Uterus (tissue), 4 donors: Measurements from ENCODE around the gene SSC4D. TPM values are rescaled to one million over a fixed set of nuclear protein-coding genes. Genes with fewer than 3 reads are reported as not detected.
"Not testable (repeated sequence)": the region's sequence is repeated elsewhere in the genome, so short reads cannot be mapped to it uniquely, and the experiment has no call there.

Experiments used
- DNase-seq, 2 donors: peaks; one replicate each; pipeline ENCODE4 v3.0.0-alpha.2; 2019 to 2020
- H3K27ac ChIP-seq, 2 donors: fragments of 200-600 bp; sonication (generic); 1 replicate in 1 of 2; 2 replicates in 1 of 2; pipeline ENCODE4 v1.5.1; 2016 to 2018
- H3K27me3 ChIP-seq, 2 donors: fragments of 200-600 bp; sonication (generic); one replicate each; pipeline ENCODE4 v1.5.1; 2018 to 2019; ENCODE audit warnings: control low read depth in 1 of 2
- H3K36me3 ChIP-seq, 2 donors: fragments of 200-600 bp; sonication (generic); one replicate each; pipeline ENCODE4 v1.5.1; 2019; ENCODE audit warnings: control low read depth in 1 of 2
- H3K4me1 ChIP-seq, 2 donors: fragments of 200-600 bp; sonication (generic); one replicate each; pipeline ENCODE4 v1.5.1; 2018 to 2019; ENCODE audit warnings: control low read depth in 1 of 2
- H3K4me3 ChIP-seq, 2 donors: fragments of 200-600 bp; sonication (generic); 1 replicate in 1 of 2; 2 replicates in 1 of 2; pipeline ENCODE4 v1.5.1; 2018 to 2019; ENCODE audit warnings: mild to moderate bottlenecking in 1 of 2
- H3K9me3 ChIP-seq, 2 donors: fragments of 200-600 bp; sonication (generic); one replicate each; pipeline ENCODE4 v1.5.1; 2019; ENCODE audit warnings: control low read depth in 1 of 2
- POLR2A ChIP-seq, 2 donors: fragments of 450-650 bp; IDR thresholded peaks; one replicate each; pipeline ENCODE4 v1.6.1; 2016; ENCODE audit warnings: antibody characterized with exemption in 2 of 2, mild to moderate bottlenecking in 1 of 2, moderate library complexity in 1 of 2
- intact Hi-C: fragments of 100-400 bp; cut with DNase I; formaldehyde crosslinking; loops from one replicate; pipeline ENCODE4 v1.15.1; 2023; ENCODE audit warnings: low total_unique reads
- total RNA-seq, 4 donors: library from RNA; depleted of rRNA in 3 of 4; stranded (reverse); fragments of >200 nt in 3 of 4; gene quantifications; one replicate each; pipeline versions ENCODE4 v1.1.0 to v1.2.4, GENCODE V29; 2014 to 2023
- TF ChIP-seq, protein P1 (sequence below), 4 experiments: fragments of 200-600 bp in 2 of 4; fragments of 450-650 bp in 2 of 4; sonication (generic) in 2 of 4; IDR thresholded peaks; one replicate each; pipeline ENCODE4 v1.5.1; 2016 to 2019; ENCODE audit warnings: antibody characterized with exemption in 4 of 4, mild to moderate bottlenecking in 2 of 4, moderate library complexity in 1 of 4
- donor health status: DM: yes; HTN: yes; CAD: no.

SSC4D gene
- total RNA-seq, 4 donors from 2014 or later = 0.37 to 1.0 TPM; not detected in 2

DNA sequence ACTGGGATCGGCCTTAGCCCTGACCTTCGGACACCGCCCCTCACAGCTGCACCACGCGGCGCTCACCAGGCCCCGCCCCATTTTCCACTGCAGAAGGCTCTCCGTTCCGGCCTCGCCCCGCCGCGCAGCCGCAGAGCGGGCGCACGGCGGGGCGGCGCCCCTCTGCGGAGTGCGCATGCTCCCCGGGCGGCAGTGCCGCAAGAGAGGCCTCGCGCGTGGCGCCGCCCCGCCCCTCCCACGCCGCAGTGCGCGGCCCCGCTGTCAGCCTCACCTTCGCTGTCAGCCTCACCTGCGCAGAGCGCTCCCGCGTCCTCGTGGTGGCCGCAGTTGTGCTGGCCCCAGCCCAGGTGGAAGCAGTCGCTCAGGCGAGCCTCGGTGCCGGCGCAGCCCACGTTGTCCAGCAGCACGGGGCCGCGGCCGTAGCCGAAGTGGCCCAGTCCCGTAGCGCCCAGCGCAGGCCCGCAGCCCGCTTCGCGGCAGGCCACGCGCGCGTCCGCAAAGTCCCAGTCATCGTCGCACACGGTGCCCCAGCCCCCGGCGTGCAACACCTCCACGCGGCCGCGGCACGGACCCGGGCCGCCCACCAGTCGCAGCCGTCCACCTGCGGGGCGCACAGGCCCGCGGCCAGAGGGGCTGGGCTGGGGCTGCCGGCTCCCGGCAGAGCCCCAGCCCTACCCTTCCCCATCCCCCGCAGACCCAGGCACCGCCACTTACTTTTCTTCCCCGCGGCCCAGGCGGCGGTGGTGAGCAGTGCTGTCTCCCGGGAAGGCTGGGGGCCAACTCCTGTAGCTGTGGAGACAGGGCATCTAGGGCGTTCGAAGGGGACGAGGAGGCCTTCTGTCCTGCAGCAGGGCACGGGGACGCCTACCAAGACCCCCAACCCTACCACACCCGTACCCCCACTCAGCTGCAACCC lies 16.1 kb downstream of the SSC4D start:
- DNase-seq = peak; percentile 94
- Histone ChIP-seq H3K4me1 (no peaks in the 10 kb centered on the region), H3K27me3 (no peaks in the 10 kb centered on the region), H3K36me3 (no peaks in the 10 kb centered on the region), H3K4me3 (peak overlapping the region; percentile 43 to 79), H3K27ac (peak overlapping the region; percentile 77 to 87), H3K9me3 (no peaks in the 10 kb centered on the region)
- intact Hi-C loops = no loop called here
- TF ChIP-seq, protein P1, sequence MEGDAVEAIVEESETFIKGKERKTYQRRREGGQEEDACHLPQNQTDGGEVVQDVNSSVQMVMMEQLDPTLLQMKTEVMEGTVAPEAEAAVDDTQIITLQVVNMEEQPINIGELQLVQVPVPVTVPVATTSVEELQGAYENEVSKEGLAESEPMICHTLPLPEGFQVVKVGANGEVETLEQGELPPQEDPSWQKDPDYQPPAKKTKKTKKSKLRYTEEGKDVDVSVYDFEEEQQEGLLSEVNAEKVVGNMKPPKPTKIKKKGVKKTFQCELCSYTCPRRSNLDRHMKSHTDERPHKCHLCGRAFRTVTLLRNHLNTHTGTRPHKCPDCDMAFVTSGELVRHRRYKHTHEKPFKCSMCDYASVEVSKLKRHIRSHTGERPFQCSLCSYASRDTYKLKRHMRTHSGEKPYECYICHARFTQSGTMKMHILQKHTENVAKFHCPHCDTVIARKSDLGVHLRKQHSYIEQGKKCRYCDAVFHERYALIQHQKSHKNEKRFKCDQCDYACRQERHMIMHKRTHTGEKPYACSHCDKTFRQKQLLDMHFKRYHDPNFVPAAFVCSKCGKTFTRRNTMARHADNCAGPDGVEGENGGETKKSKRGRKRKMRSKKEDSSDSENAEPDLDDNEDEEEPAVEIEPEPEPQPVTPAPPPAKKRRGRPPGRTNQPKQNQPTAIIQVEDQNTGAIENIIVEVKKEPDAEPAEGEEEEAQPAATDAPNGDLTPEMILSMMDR (IDR thresholded peaks at IDR 0.05) = peak in 1 of 4 experiments; percentile 11
- peak; percentile 89 to 96 for TF ChIP-seq POLR2A (IDR thresholded peaks at IDR 0.05)

GRCh38 chr7:76392531-76393115 lies 16.9 kb downstream of the SSC4D start:
- Histone ChIP-seq H3K4me3 (peak overlapping the region; percentile 28 to 43), H3K27me3 (no peaks in the 10 kb centered on the region), H3K9me3 (no peaks in the 10 kb centered on the region), H3K36me3 (no peaks in the 10 kb centered on the region), H3K4me1 (no peaks in the 10 kb centered on the region), H3K27ac (peak overlapping the region; percentile 77 to 87)
- TF ChIP-seq POLR2A (IDR thresholded peaks at IDR 0.05) = no peak
- TF ChIP-seq, protein P1 (IDR thresholded peaks at IDR 0.05) = no peak
- intact Hi-C loops = no loop called here
- no peak for DNase-seq

DNA sequence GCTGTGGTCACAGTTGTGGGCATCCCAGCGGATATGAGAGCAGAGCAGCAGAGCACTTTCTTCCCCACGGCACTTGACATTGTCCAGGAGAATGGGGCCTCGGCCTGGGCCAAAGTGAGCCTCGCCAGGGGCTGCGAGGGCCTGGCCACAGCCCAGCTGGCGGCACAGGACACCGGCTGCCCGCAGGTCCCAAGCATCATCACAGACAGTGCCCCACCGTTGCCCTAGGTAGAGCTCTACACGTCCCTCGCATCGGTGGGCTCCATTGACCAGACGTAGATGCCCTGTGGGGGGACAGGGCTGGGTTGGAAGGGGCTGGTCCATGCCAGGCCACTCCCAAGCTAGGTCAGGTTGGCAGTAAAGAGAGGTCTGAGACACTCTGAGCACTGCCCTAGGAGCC lies 19.4 kb downstream of the SSC4D start:
- Histone ChIP-seq H3K27me3 (no peaks in the 10 kb centered on the region), H3K36me3 (no peaks in the 10 kb centered on the region), H3K9me3 (no peaks in the 10 kb centered on the region), H3K4me1 (no peaks in the 10 kb centered on the region), H3K27ac (no peak overlapping the region), H3K4me3 (no peak overlapping the region)
- intact Hi-C loops = no loop called here
- TF ChIP-seq, protein P1 (IDR thresholded peaks at IDR 0.05) = no peak
- TF ChIP-seq POLR2A (IDR thresholded peaks at IDR 0.05) = no peak
- DNase-seq = no peak

GRCh38 chr7:76387789-76388188 lies 21.7 kb downstream of the SSC4D start:
- H3K27ac ChIP-seq, DNase-seq, H3K9me3 ChIP-seq, H3K36me3 ChIP-seq, H3K4me1 ChIP-seq, H3K27me3 ChIP-seq, intact Hi-C loops, H3K4me3 ChIP-seq: not testable (repeated sequence)

GRCh38 chr7:76386691-76387260 lies 22.7 kb downstream of the SSC4D start:
- no peak overlapping the region for H3K27ac ChIP-seq
- TF ChIP-seq, protein P1 (IDR thresholded peaks at IDR 0.05) = no peak
- no peak for TF ChIP-seq POLR2A (IDR thresholded peaks at IDR 0.05)
- intact Hi-C loops = no loop called here

More at GRCh38 chr7:76386691-76387260, 22.7 kb downstream of the SSC4D start:
- Histone ChIP-seq H3K36me3 (no peaks in the 10 kb centered on the region), H3K4me1 (no peaks in the 10 kb centered on the region), H3K27me3 (no peaks in the 10 kb centered on the region), H3K4me3 (no peak overlapping the region), H3K9me3 (no peaks in the 10 kb centered on the region)
- no peak for DNase-seq
